NCI-H82 treated with DMSO at 0.1 percent for 48 hours (cell line): ENCODE results near the gene POU3F2.
A peak's percentile ranks its signal among the peaks of the same experiment; 100 is the strongest.

Source experiments
- DNase-seq: peaks from one replicate; lab custom pipeline; 2025; ENCODE audit not compliant: unreplicated experiment; lab: John Stamatoyannopoulos, UW

Gene POU3F2

DNA sequence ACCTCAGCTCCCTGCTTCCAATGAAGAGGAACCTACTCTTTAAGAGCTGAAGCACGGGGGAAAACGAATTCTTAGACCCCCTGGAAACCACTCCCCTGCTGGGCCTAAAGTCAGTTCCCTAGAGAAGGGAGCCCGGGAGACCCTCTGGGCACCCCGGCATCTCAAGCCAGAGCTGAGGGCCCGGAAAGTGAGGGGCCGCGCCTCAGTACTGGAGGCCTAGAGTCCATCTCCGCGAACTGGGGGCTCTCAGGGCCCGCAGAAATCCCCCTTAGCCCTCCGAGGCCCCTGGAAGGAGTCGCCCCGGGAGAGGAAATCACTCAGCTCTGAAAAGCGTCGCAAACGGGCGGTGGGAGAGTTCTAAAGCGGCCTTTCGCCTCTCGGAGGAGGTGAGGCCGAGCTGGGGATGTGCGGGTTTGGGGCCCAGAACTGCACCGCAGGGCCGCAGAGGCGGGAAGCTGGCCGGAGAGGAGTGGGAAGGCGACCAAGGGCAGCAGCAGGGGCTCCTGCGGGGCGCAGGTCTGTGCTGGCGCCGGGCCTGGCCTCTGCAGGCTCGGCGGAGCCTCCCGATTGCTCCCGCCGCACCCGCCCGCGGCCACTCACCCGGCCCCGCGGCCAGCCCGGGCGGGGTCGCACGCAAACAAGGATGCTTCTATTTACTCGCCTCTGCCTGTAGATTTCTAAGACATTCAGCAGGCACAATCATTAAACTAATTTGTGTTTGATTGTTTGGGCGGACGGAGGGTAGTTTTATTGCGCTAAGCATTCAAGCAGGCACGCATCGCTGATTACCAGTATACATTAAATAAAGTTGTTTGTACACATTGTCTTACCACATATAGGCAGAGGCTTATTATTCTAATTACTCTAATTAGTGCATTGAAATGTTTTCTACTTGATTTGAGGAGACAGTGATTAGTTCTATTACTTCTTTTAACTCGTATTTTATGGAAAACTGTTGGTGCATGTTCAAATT, 9.2 kb downstream of the POU3F2 start:
- DNase-seq: no peak

DNA sequence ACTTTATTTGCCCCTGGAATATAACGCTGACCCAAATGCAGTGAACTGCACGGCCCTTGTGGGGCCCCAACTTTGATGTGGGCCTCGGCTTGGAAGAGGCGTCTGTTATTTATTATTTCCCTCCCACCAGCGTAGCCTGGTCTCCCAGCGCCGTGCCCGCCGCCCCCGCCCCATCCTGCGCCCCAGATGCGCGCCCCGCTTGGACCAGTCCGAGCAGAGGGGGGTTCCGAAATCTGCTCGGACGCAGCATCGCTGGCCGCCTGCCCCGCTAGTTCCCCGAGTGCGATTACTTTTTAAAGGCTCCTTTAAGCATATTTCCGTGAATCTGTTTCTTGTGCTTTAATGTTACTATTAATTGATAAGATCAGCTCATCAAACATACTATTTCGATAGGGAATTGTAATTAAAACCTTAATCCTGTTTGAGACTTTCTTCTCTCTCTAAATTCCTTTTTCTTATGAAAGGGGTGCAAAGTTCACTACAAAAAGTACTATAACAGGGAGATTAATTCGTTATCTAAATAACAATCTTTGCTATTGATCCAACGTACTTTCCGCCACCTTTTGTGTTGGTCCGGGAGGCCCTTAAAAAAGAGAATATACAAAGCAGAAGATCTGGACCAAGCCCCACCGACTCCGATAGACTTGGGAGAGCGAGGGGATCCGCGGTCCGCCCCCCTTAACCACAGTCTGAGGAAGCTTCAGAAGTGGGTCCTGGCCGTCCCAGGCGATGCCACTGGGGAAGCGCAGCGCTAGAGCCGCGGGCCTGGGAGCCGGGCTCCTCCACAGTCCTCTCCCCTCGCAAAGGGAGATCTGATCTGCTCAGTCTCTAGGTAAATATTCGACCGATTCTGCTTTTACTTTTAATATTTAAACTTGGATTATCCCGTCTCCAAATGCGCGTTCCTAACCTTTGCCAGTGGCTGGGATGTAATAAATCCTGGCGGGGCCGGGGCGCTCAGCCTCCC, 10.2 kb downstream of the POU3F2 start:
- DNase-seq: no peak

DNA sequence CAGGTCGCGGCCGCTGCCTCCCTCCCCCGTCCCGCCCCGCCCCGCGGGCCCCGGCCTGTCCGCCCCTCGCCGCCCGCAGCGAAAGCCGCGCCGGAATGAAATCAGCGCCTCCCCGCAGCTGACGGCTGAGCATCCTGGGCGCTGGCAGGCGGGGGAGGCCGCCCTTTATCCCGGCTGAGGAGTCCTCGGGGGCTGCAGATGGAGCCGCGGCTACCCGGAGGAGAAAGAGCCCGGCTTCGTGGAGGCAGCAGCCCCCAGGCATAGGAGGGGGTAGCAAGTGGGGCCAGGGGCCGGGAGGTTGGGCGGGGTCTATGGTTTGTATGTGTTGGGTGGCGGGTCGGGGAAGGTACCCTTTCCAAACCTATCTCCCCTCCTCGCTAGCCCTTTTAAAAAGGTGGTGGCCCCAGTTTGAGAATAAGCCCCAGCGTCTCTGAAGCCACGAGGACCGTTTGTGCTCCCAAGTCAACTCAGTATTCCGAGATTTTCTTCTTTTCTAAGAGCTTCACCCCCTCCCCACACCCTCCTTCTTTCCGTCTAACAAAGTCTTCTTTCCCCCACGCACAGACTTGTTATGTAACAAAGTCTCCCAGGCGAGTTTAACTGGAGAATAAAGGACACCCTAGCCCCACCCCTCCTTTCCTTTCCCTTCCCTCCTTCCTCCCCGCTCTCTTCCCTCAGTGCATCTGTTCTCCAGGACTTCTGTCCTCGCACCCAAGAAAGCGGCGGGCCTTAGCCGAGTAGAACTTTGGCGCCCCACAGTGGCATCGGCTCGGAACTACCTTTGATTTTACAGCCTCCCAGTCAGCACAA, 11.0 kb downstream of the POU3F2 start:
- DNase-seq: peak; percentile 87

DNA sequence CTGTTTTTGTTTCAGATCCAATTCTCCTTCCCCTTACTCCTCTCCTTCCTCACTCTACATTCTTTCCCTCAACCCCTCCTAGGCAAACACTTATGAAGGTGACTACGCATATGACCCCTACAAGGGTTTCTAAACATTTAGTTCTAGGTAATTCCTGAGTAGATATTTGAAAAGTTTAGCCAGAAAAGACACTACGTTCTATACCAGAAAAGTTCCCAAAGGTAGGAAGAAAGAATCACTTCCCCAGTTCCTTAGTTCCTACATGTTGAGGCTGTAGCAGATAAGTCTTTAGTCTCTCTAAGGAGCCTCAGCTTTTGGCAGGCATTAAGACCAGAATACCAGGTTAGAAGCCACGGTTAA, 11.6 kb downstream of the POU3F2 start:
- no peak for DNase-seq

GRCh38 chr6:98847416-98847778, 13.0 kb downstream of the POU3F2 start:
- DNase-seq: no peak

DNA sequence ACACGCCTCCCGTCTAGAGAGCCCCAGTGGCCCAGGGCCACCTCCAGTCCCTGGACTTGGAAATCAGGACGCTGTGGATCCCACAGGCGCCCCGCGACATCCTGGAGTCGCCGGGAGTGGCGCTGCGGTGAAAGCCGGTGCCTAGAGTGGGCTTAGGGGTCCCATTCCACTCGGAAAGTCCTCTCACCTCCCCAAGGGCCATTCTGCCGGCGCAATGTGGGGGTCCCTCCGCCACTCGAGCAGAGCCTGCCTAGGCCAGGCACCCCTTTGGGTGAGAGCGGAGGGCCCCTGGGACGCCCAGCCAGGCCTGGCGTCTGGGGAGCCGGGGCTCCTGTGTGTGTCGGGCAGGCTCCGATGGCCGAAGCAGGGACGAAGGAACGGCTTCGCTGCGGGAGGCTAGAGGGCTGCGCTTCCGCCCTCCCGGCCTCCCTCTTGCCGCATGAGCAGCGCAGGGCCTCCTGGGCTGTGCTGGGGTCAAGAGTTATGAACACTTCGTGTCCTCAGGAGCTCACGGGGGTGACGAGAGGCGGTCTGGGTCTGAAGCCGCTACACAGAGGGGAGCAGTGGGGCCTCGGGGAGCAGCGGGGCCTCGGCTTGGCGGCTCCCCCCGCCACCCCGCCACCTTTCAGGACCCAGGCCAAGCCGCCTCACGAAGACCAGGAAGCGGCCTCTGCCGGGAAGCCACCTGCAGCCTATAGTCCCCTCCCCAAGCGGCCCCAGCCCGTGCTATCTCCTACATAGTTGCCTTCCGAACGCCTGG, 13.6 kb downstream of the POU3F2 start:
- no peak for DNase-seq

GRCh38 chr6:98848539-98849242, 14.3 kb downstream of the POU3F2 start:
- DNase-seq: no peak

GRCh38 chr6:98864497-98864896, 30.1 kb downstream of the POU3F2 start:
- DNase-seq: no peak

- DNase-seq: no peak
These were observed 36.7 kb downstream of the POU3F2 start for GRCh38 chr6:98871057-98871456.

DNA sequence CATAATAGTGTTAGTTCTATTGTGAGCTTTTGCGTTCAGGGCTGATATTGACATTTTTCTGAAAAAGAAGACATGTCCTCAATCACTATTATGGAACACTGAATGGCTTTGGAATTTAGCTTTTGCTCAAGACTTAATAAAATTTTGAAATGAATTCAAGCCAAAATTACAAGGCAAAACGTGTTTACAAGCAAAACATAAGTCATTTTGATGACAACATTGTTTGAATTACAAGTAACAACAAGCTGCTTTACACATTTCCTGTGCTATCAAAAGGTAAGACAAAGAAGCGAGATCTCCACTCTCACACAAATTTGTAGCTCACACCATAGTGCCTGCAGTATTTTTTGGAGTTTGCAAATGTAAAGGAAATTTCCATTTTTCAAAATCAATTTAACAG, 37.4 kb downstream of the POU3F2 start:
- DNase-seq: no peak

DNA sequence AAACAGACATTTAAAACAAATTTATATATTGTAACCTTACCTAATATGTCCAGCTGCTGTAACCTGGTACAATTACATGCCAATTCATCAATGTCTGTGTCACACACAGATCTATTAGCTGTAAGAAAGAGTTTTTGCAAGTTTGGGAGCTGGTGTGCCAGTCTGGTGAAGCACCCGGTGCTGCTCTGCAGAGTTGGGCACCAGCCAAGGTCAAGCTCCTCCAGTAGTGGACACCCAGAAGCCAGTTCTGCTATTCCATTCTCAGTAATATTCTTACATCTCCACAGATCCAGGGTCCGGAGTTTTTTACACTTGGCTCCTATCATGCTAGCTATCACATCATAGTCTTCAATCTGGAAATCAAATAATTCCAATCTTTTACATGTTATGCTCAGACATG, 41.0 kb downstream of the POU3F2 start:
- no peak for DNase-seq

DNA sequence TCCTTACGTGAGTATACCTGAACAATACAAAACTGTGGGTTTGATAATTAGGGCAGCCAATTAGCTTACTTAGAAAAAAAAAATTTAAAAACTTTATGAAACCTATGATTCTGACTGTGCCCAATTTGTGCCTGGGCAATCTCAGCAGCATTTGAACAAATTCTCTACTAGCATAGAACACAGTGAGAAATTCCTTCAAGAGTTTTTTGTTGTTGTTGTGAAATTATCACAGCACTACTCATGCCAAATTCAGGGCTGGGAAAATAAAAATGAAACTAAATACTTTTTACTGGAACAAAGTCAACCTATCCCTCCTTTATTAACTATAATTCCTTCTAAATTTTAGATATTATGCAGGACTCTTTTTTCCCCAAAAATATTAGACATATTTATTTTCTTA, 42.9 kb downstream of the POU3F2 start:
- DNase-seq: no peak

DNA sequence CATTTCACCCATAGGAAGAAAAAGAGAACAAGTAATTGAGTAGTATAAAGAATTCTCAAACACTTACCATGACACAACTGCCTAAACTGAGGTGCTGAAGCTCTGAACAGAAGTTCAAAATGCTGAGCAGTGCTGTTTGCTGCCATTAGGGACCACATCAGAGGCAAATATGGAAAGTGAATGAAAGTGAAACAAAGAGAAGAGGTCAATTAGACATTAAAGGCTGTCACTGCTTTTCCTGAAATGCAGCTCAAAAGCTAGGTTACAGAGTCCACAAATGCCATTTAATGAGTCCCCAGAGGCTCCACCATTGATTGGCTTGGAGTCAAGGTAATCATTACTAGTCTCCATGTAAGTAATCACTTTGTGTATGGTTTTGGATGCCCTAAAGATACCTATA, 46.1 kb downstream of the POU3F2 start:
- DNase-seq: no peak

DNA sequence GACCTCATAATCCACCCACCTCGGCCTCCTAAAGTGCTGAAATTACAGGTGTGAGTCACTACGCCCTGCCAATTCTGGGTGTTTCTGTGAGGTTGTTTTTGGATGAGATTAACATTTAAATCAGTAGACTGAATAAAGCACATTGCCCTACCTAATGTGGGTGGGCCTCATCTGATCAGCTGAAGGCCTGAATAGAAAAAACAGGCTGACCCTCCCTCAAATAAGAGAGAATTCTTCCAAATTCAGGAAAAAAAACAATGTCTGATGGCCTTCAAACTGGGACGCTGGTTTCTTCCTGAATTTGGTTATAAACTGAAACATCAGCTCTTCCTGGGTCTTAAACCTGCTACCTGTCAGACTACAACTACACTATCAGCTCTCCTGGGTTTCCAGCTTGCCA, 51.0 kb downstream of the POU3F2 start:
- DNase-seq: no peak

DNA sequence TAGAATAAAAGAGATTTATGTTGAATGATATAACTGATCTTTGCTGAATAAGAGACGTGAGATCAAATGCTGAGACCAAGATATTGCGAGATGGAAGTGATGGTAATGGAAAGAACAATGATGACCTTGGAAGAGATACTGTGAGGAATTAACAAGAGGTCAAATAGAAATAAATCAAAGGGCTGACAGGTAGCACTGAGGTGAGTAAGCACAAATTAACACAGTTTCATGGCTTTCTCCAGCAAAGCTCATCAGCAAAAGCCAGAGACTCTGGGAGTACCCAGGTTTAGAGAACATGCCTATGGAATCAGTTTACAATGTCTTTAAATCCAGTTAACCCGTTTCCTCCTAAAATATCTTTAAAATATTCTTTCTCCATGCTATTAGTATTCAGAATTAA, 53.3 kb downstream of the POU3F2 start:
- DNase-seq: no peak
